Effector memory CD8-positive, alpha-beta T cell (primary cell): ENCODE measurements around the gene SCYL3.
"Not testable (repeated sequence)": the region's sequence is repeated elsewhere in the genome, so short reads cannot be mapped to it uniquely, and the experiment has no call there.

Experiments
- ATAC-seq: fragments of 150-1000 bp; cut with Tn5 transposase; replicated peaks from 2 replicates; pipeline ENCODE4 v1.10.0; 2021; ENCODE audit warnings: mild to moderate bottlenecking, moderate library complexity
- DNase-seq, 3 experiments: peaks; one replicate each; pipeline ENCODE4 v3.0.0; 2021
- H3K27ac Mint-ChIP-seq, 2 donors: one replicate each; pipeline ENCODE4 v1.8.0; 2022; ENCODE audit warnings: mild to moderate bottlenecking in 2 of 2, mixed read lengths in 2 of 2, moderate library complexity in 2 of 2
- H3K27me3 Mint-ChIP-seq, 2 donors: one replicate each; pipeline ENCODE4 v1.8.0; 2022; ENCODE audit warnings: mixed read lengths in 2 of 2
- H3K36me3 Mint-ChIP-seq: one replicate; pipeline ENCODE4 v1.8.0; 2022; ENCODE audit warnings: mild to moderate bottlenecking, moderate library complexity, mixed read lengths; ENCODE audit not compliant: insufficient read depth
- H3K4me1 Mint-ChIP-seq, 2 donors: one replicate each; pipeline ENCODE4 v1.8.0; 2022; ENCODE audit warnings: low read depth in 2 of 2, mixed read lengths in 2 of 2
- H3K4me3 Mint-ChIP-seq, 2 donors: one replicate each; pipeline ENCODE4 v1.8.0; 2022; ENCODE audit warnings: mild to moderate bottlenecking in 2 of 2, mixed read lengths in 2 of 2, moderate library complexity in 2 of 2
- H3K9me3 Mint-ChIP-seq, 2 donors: one replicate each; pipeline ENCODE4 v1.8.0; 2022; ENCODE audit warnings: mixed read lengths in 2 of 2

The SCYL3 gene

DNA sequence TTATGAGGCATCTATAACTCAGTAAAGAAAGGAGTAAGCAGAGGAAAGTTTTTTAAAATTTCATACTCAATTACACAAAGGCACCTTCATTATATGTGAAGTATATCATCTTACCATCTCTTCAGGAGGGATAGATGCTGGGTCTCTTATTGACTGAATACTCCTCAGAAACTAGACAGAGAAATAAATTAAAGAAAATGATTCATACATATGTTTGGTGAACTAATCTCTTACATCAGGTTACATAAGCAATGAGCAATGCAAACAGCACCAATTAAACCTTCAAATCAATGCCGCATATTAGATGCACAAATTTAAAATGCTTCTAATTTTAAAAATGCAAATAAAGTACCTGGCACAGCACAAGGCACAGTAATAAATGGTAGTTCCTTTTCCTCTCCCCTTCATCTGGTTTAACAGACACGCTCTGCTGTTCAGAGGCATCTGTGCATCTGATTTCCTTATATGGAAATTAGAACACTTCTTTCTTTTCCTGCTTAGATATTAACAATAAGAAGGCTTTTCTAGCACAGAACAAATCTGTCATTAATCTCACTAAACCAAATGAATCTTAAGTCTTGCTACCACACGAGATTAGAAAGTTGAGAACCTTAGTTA is 20.0 kb downstream of the SCYL3 start:
- H3K4me1 Mint-ChIP-seq = peaks cover 3 to 10% of the 10 kb centered on the region in 2 donors
- H3K9me3 Mint-ChIP-seq = no peaks in the 10 kb centered on the region
- DNase-seq (no peak), ATAC-seq (no peak)
- no peak overlapping the region for H3K27ac Mint-ChIP-seq
- no peaks in the 10 kb centered on the region for H3K27me3 Mint-ChIP-seq
- H3K36me3 Mint-ChIP-seq = peaks cover 88% of the 10 kb centered on the region
- H3K4me3 Mint-ChIP-seq = no peak overlapping the region

DNA sequence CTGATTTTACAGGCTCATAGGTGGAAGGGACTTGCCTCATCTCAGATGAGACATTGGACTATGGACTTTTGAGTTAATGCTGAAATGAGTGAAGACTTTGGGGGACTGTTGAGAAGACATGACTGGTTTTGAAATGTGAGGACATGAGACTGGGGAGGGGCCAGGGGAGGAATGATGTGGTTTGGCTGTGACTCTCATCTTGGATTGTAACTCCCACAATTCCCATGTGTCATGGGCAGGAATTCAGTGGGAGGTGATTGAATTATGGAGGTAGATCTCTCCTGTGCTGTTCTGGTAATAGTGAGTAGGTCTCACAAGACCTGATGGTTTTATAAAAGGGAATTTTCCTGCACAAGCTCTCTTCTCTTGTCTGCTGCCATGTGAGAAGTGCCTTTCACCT is 20.8 kb downstream of the SCYL3 start:
- H3K36me3 Mint-ChIP-seq = peaks cover 93% of the 10 kb centered on the region
- DNase-seq (no peak), ATAC-seq (no peak)
- H3K9me3 Mint-ChIP-seq = no peaks in the 10 kb centered on the region
- no peaks in the 10 kb centered on the region for H3K27me3 Mint-ChIP-seq
- H3K4me1 Mint-ChIP-seq = peaks cover 1 to 14% of the 10 kb centered on the region in 2 donors
- no peak overlapping the region for H3K4me3 Mint-ChIP-seq
- H3K27ac Mint-ChIP-seq = no peak overlapping the region

DNA sequence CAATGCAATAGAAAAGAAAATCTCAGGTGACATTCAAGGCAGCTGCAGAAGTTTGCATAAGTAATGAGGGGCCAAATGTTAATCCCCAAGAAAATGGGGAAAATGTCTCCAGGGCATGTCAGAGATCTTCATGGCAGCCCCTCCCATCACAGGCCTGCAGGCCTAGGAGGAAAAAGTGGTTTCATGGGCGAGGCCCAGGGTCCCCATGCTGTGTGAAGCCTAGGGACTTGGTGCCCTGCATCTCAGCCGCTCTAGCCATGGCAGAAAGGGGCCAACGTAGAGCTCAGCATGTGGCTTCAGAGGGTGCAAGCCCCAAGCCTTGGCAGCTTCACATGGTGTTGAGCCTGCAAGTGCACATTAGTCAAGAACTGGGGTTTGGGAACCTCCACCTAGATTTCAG is 21.7 kb downstream of the SCYL3 start:
- not testable (repeated sequence) for H3K27me3 Mint-ChIP-seq, DNase-seq, H3K9me3 Mint-ChIP-seq, H3K27ac Mint-ChIP-seq, ATAC-seq, H3K4me3 Mint-ChIP-seq
- Mint-ChIP-seq H3K36me3 (peaks cover 94% of the 10 kb centered on the region), H3K4me1 (peaks cover 1 to 14% of the 10 kb centered on the region in 2 donors)

DNA sequence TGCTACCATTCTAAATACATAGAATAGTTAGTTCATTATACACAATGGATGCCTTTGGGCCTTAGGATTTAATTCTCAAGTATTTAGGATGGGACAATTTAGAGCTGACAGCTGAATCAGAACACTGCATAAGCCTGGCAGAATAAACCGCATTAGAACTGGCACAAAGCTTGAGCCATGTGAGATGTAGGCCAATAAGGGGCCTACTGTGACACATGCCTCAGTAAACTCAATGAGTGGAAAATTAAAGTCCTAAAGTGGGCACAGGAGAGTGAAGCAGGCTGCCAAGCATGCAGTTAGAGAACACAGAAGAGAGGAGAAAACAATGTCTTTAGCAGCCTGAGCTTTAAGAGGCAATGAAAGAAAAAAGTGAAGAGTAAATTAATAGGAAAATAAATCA is 24.3 kb downstream of the SCYL3 start:
- DNase-seq (no peak), ATAC-seq (no peak)
- Mint-ChIP-seq H3K27ac (no peak overlapping the region), H3K36me3 (peaks cover 91% of the 10 kb centered on the region), H3K4me3 (no peak overlapping the region), H3K27me3 (no peaks in the 10 kb centered on the region), H3K4me1 (peaks cover 4 to 9% of the 10 kb centered on the region in 2 donors), H3K9me3 (no peaks in the 10 kb centered on the region)

DNA sequence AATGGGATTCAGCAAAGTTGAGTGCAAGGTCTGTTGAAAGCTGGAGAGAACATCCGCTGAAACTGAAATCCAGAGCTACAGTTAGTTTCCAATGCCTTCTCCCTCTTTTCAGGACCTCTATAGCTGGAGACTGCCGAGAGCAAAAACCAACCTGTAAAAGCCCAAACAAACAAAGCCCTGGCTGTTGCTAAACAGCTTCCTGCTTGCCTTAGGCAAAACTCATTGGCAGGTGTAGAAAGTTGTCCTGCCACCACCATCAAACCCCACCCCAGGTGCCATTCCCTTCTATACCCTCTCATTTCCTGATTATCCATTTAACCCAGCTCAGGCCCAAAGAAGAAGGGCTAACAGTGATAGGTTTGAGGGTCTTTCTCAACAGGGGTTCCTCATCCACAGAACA is 24.7 kb downstream of the SCYL3 start:
- Mint-ChIP-seq H3K36me3 (peaks cover 92% of the 10 kb centered on the region), H3K27ac (no peak overlapping the region), H3K4me3 (no peak overlapping the region), H3K27me3 (no peaks in the 10 kb centered on the region), H3K4me1 (peaks cover 2 to 9% of the 10 kb centered on the region in 2 donors), H3K9me3 (no peaks in the 10 kb centered on the region)
- DNase-seq = no peak
- ATAC-seq = no peak

DNA sequence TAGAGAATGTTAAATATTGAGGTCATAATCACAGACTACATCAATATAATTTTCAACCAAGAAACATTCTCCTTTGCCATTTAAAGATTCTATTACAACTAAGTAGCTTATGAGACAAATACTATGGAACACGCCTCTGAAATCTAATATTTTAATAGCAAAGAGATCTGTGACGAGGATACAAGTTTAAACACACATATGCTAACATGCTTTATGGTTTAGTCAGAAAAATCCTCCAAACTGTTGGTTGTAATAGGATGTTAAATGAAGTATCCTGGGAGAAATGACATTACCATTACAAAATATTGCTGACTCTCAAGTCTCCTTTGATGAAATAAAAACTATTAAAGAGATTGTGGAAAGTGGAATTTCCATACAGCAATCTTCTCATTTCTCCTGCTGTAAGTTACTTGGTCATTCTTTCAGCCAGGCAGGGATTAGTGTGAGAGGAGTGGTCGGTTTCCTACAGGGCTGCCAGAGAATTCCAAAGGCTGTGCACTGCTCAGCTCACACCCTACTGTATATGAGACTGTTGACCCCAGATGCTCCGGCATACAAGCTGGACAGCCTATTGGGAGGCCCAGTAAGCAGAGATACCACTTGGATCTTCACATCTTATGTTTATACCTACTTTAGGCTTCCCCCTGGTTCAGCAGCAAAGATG is 26.6 kb downstream of the SCYL3 start:
- DNase-seq = no peak
- ATAC-seq = no peak
- no peaks in the 10 kb centered on the region for H3K27me3 Mint-ChIP-seq
- H3K36me3 Mint-ChIP-seq = peaks cover 93% of the 10 kb centered on the region
- peak overlapping the region in 1 of 2 donors; percentile 62 for H3K27ac Mint-ChIP-seq
- no peaks in the 10 kb centered on the region for H3K9me3 Mint-ChIP-seq
- H3K4me3 Mint-ChIP-seq = no peak overlapping the region
- peaks cover 5% of the 10 kb centered on the region in 2 donors for H3K4me1 Mint-ChIP-seq

DNA sequence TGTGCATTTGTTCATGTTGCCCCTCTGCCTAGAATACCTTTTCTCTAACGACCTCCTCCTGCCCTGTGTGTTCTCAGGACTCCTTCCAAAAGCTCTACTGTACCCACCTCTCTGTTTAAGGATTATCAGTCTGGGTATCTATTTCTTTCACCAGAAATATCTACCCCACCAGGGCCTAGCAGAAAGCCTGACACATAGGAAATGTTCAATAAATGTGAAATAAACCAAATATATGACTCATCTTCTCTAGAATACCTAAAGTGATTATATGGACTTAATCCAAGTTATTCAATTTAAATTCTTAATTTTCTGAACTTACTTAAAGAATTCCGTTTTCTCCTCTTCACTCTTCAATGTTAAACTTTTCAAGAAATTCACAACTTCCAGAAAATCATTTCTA is 27.1 kb downstream of the SCYL3 start:
- DNase-seq (no peak), ATAC-seq (no peak)
- Mint-ChIP-seq H3K4me3 (no peak overlapping the region), H3K4me1 (peaks cover 5% of the 10 kb centered on the region in 2 donors), H3K27me3 (no peaks in the 10 kb centered on the region), H3K9me3 (no peaks in the 10 kb centered on the region), H3K27ac (peak overlapping the region in 1 of 2 donors; percentile 62), H3K36me3 (peaks cover 89% of the 10 kb centered on the region)

- H3K4me3 Mint-ChIP-seq, H3K4me1 Mint-ChIP-seq, H3K27ac Mint-ChIP-seq, H3K9me3 Mint-ChIP-seq, H3K27me3 Mint-ChIP-seq, ATAC-seq, DNase-seq: not testable (repeated sequence)
- peaks cover 82% of the 10 kb centered on the region for H3K36me3 Mint-ChIP-seq
These were observed 29.2 kb downstream of the SCYL3 start for GRCh38 chr1:169864531-169864930.

- no peak for DNase-seq
- peaks cover 66% of the 10 kb centered on the region for H3K36me3 Mint-ChIP-seq
- peaks cover 0 to 3% of the 10 kb centered on the region in 2 donors for H3K4me1 Mint-ChIP-seq
- ATAC-seq = no peak
- no peak overlapping the region for H3K4me3 Mint-ChIP-seq
- H3K27me3 Mint-ChIP-seq = no peaks in the 10 kb centered on the region
- H3K27ac Mint-ChIP-seq = peak overlapping the region in 1 of 2 donors; percentile 2
- H3K9me3 Mint-ChIP-seq = no peaks in the 10 kb centered on the region
These were observed 32.9 kb downstream of the SCYL3 start for GRCh38 chr1:169860750-169861149.

GRCh38 chr1:169860187-169860586 is 33.5 kb downstream of the SCYL3 start:
- Mint-ChIP-seq H3K9me3 (no peaks in the 10 kb centered on the region), H3K4me3 (no peak overlapping the region), H3K36me3 (peaks cover 67% of the 10 kb centered on the region), H3K4me1 (peaks cover 0 to 3% of the 10 kb centered on the region in 2 donors), H3K27ac (peak overlapping the region; percentile 2 to 55), H3K27me3 (no peaks in the 10 kb centered on the region)
- ATAC-seq (no peak), DNase-seq (no peak)

GRCh38 chr1:169859001-169859400 is 34.7 kb downstream of the SCYL3 start:
- Mint-ChIP-seq H3K27ac (peak overlapping the region in 1 of 2 donors; percentile 55), H3K36me3 (peaks cover 68% of the 10 kb centered on the region), H3K4me1 (peaks cover 0 to 3% of the 10 kb centered on the region in 2 donors), H3K4me3 (no peak overlapping the region), H3K9me3 (no peaks in the 10 kb centered on the region), H3K27me3 (no peaks in the 10 kb centered on the region)
- DNase-seq = no peak
- ATAC-seq = no peak

DNA sequence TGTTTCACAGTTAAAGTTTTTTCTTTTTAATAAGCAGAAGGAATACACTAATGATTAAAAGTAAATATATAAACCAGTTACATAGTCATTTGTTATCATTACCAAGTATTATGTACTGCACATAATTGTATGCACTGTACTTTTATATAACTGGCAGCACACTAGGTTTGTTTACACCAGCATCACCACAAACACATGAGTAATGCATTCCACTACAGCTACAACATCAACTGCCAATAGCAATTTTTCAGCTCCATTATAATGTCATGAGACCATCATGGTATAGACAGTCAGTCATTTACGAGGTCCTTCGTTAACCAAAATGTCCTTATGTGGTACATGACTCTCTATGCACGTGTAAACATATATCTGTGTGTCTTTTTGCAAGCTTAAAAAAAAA is 35.2 kb downstream of the SCYL3 start:
- Mint-ChIP-seq H3K36me3 (peaks cover 68% of the 10 kb centered on the region), H3K4me1 (peaks cover 0 to 3% of the 10 kb centered on the region in 2 donors), H3K27me3 (no peaks in the 10 kb centered on the region), H3K4me3 (no peak overlapping the region), H3K9me3 (no peaks in the 10 kb centered on the region), H3K27ac (no peak overlapping the region)
- ATAC-seq (no peak), DNase-seq (no peak)

- Mint-ChIP-seq H3K27me3 (no peaks in the 10 kb centered on the region), H3K9me3 (no peaks in the 10 kb centered on the region), H3K27ac (no peak overlapping the region), H3K4me3 (no peak overlapping the region), H3K4me1 (no peaks in the 10 kb centered on the region), H3K36me3 (peaks cover 64% of the 10 kb centered on the region)
- DNase-seq = no peak
- no peak for ATAC-seq
These were observed 40.4 kb downstream of the SCYL3 start for GRCh38 chr1:169853341-169853740.

- H3K36me3 Mint-ChIP-seq = peaks cover 42% of the 10 kb centered on the region
- no peaks in the 10 kb centered on the region for H3K27me3 Mint-ChIP-seq
- H3K9me3 Mint-ChIP-seq = no peaks in the 10 kb centered on the region
- H3K4me1 Mint-ChIP-seq = no peaks in the 10 kb centered on the region
- no peak overlapping the region for H3K4me3 Mint-ChIP-seq
- no peak for DNase-seq
- peak overlapping the region in 1 of 2 donors; percentile 25 for H3K27ac Mint-ChIP-seq
- ATAC-seq = no peak
These were observed 44.2 kb downstream of the SCYL3 start for GRCh38 chr1:169849346-169850022.
